Keratinocyte (primary cell): ENCODE results near the gene EFCAB12.

ENCODE experiments used
- EZH2 ChIP-seq: IDR thresholded peaks from one replicate; pipeline ENCODE4 v1.6.1; 2012; ENCODE audit warnings: inconsistent platforms, mild to moderate bottlenecking, low read length, moderate library complexity
- TF ChIP-seq, protein P1 (sequence below), 3 experiments: IDR thresholded peaks in 1 of 3; conservative IDR thresholded peaks in 1 of 3; optimal IDR thresholded peaks in 1 of 3; 2 replicates in 2 of 3; 3 replicates in 1 of 3; pipeline versions ENCODE3 to v1.5.1; 2011; ENCODE audit warnings: low read length in 3 of 3, mild to moderate bottlenecking in 3 of 3, moderate library complexity in 2 of 3, control low read depth in 1 of 3, inconsistent platforms in 1 of 3; ENCODE audit not compliant: insufficient read depth in 2 of 3; ENCODE audit errors: extremely low read depth in 1 of 3

DNA sequence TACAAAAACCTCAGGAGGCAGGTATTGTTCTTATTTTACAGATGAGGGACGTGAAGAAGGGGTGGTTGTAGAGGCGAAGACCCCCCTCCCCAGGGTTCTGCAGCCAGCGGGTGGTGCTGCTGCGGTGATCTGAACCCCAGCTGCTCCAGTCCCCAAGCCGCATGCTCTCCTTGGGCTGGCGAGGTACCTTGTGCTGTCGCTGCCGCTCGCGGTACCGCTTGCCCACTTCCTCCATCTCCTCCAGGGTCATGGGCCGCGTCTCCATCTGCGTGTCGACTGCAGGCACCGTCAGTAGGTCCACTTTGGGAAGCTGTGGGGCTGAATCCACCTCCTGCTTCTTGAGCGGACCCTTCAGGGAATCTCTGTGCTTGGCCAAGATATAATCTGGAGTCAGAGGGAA is 17.5 kb downstream of the EFCAB12 start:
- TF ChIP-seq, protein P1, sequence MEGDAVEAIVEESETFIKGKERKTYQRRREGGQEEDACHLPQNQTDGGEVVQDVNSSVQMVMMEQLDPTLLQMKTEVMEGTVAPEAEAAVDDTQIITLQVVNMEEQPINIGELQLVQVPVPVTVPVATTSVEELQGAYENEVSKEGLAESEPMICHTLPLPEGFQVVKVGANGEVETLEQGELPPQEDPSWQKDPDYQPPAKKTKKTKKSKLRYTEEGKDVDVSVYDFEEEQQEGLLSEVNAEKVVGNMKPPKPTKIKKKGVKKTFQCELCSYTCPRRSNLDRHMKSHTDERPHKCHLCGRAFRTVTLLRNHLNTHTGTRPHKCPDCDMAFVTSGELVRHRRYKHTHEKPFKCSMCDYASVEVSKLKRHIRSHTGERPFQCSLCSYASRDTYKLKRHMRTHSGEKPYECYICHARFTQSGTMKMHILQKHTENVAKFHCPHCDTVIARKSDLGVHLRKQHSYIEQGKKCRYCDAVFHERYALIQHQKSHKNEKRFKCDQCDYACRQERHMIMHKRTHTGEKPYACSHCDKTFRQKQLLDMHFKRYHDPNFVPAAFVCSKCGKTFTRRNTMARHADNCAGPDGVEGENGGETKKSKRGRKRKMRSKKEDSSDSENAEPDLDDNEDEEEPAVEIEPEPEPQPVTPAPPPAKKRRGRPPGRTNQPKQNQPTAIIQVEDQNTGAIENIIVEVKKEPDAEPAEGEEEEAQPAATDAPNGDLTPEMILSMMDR (optimal IDR thresholded peaks at IDR 0.05 in 1 of 3, IDR thresholded peaks at IDR 0.05 in 1 of 3, conservative IDR thresholded peaks at IDR 0.05 in 1 of 3; ENCODE audit: extremely low read depth in 1 of 3, insufficient read depth in 2 of 3, low read length in 3 of 3): no peak
- no peak for TF ChIP-seq EZH2
